ENCODE measurements around the gene GFER. TPM values are rescaled to one million over a fixed set of nuclear protein-coding genes. Genes with fewer than 3 reads are reported as not detected.

The GFER gene
- total and polyA plus RNA-seq, 2 donors (not counting 1 experiment from before 2014, with no cell fraction given), result 15.6 to 30.4 TPM

GRCh38 chr16:1981398-1981836 is 2.6 kb upstream of the GFER start, which contains the start of gene NOXO1:
Gene NOXO1, minus strand, starts transcription at chr16:1981469. Its CDS starts 290 bp downstream, at chr16:1981179.
- ChIA-PET POLR2A (interaction anchor here (0.6 to 3.5 kb wide), 4 partner anchors 10 to 169 kb away, joined by 3 to 15 read pairs (median 6); partner anchors contain the start of genes RPS2 and TBL3), CTCF (interaction anchor here (0.9 to 1.0 kb wide), 2 partner anchors 22 to 174 kb away, joined by 3 read pairs; no protein-coding TSS in a partner anchor)
- peak; percentile 56 for DNase-seq
- no peak for ATAC-seq (ENCODE audit: low read depth)
- H3K9ac ChIP-seq (ENCODE audit: low read length), result no peak within 1 kb of the TSS
- no peak within 1 kb of the TSS for H2AFZ ChIP-seq (ENCODE audit: insufficient read depth, low read depth, low read length, poor library complexity, severe bottlenecking)
- peaks cover 0 to 57% (median 19%) of the 10 kb centered on the region in 4 experiments for H3K27me3 ChIP-seq (replicated peaks in 1 of 4; ENCODE audit: control extremely low read depth in 1 of 4, control insufficient read depth in 3 of 4, insufficient read depth in 4 of 4, low read length in 3 of 4)
- H3K27ac ChIP-seq (ENCODE audit: low read length in 2 of 2), result no peak within 1 kb of the TSS
- no peaks in the 10 kb centered on the region for H3K79me2 ChIP-seq (ENCODE audit: control insufficient read depth, insufficient read depth, low read length)
- Mint-ChIP-seq H3K27ac (peak within 1 kb of the TSS; percentile 56), H3K4me3 (peak within 1 kb of the TSS; percentile 49), H3K27me3 (peaks cover 6% of the 10 kb centered on the region), H3K4me1 (peaks cover 22% of the 10 kb centered on the region), H3K9me3 (ENCODE audit: insufficient read depth) (no peaks in the 10 kb centered on the region)
- 48% methylated on average over 5 of the region's 6 CpGs for WGBS (ENCODE audit: insufficient coverage)
- peaks cover 0 to 4% (median 0%) of the 10 kb centered on the region in 3 donors for H3K9me3 ChIP-seq (ENCODE audit: control extremely low read depth in 1 of 3, control insufficient read depth in 2 of 3, insufficient read depth in 1 of 3, low read length in 2 of 3)
- peaks cover 16 to 35% of the 10 kb centered on the region in 2 donors for H3K4me1 ChIP-seq (ENCODE audit: control insufficient read depth in 2 of 2, insufficient read depth in 2 of 2, low read length in 2 of 2)
- H3K4me3 ChIP-seq (ENCODE audit: control extremely low read depth in 1 of 5, extremely low read depth in 1 of 5, insufficient read depth in 1 of 5, low read depth in 2 of 5, low read length in 4 of 5), result no peak within 1 kb of the TSS
- H4K20me1 ChIP-seq (ENCODE audit: control insufficient read depth, insufficient read depth, low read length, poor library complexity, severe bottlenecking), result peaks cover 9% of the 10 kb centered on the region
- intact Hi-C loops (cut with micrococcal nuclease), result no loop called here
- H3K4me2 ChIP-seq (replicated peaks; ENCODE audit: low read depth, low read length, poor library complexity, severe bottlenecking), result no peak within 1 kb of the TSS
- TF ChIP-seq CTCF (IDR thresholded peaks at IDR 0.05), result no peak
- TF ChIP-seq EZH2 (IDR thresholded peaks at IDR 0.05; ENCODE audit: borderline replicate concordance, insufficient read depth, low read depth, low read length, poor library complexity, severe bottlenecking), result no peak
- peaks cover 0 to 29% of the 10 kb centered on the region in 2 experiments for H3K36me3 ChIP-seq (replicated peaks in 1 of 2; ENCODE audit: control extremely low read depth in 1 of 2, control insufficient read depth in 1 of 2, extremely low read depth in 1 of 2, insufficient read depth in 2 of 2, low read length in 1 of 2)

DNA sequence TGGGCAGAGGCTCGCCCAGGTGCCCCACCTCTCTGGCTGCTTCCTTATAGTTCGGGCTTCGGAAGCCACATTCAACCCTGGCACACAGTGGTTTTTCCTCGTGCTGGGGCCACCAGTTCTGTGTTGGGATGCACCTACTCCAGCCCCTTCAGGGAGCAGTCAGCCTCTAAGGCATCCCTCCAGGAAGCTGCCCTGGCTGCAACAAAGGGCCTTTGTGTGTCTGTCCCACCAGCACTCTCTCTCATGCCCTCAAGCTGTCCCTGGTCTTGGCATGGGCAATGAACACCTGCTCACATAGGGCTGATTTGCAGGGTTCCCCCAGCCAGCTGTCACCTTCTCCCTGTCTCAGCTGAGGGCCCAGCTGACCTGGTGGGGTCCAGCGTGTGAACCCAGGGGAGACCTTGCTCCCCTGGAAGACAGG is 2.0 kb upstream of the GFER start:
- Histone ChIP-seq H3K4me1 (ENCODE audit: control insufficient read depth in 2 of 2, insufficient read depth in 2 of 2, low read length in 2 of 2) (peaks cover 16 to 35% of the 10 kb centered on the region in 2 donors), H3K4me3 (ENCODE audit: control extremely low read depth in 1 of 5, extremely low read depth in 1 of 5, insufficient read depth in 1 of 5, low read depth in 2 of 5, low read length in 4 of 5) (no peak overlapping the region), H3K4me2 (replicated peaks; ENCODE audit: low read depth, low read length, poor library complexity, severe bottlenecking) (no peak overlapping the region), H3K9me3 (ENCODE audit: control extremely low read depth in 1 of 3, control insufficient read depth in 2 of 3, insufficient read depth in 1 of 3, low read length in 2 of 3) (peaks cover 0 to 4% (median 0%) of the 10 kb centered on the region in 3 donors), H3K79me2 (ENCODE audit: control insufficient read depth, insufficient read depth, low read length) (no peaks in the 10 kb centered on the region), H3K27ac (ENCODE audit: low read length in 2 of 2) (no peak overlapping the region), H4K20me1 (ENCODE audit: control insufficient read depth, insufficient read depth, low read length, poor library complexity, severe bottlenecking) (peaks cover 3% of the 10 kb centered on the region), H3K9ac (ENCODE audit: low read length) (no peak overlapping the region), H3K36me3 (replicated peaks in 1 of 2; ENCODE audit: control extremely low read depth in 1 of 2, control insufficient read depth in 1 of 2, extremely low read depth in 1 of 2, insufficient read depth in 2 of 2, low read length in 1 of 2) (peaks cover 0 to 23% of the 10 kb centered on the region in 2 experiments), H2AFZ (ENCODE audit: insufficient read depth, low read depth, low read length, poor library complexity, severe bottlenecking) (no peak overlapping the region), H3K27me3 (replicated peaks in 1 of 4; ENCODE audit: control extremely low read depth in 1 of 4, control insufficient read depth in 3 of 4, insufficient read depth in 4 of 4, low read length in 3 of 4) (peaks cover 0 to 53% (median 19%) of the 10 kb centered on the region in 4 experiments)
- whole genome bisulfite sequencing (ENCODE audit: insufficient coverage), result 55% methylated on average over 4 of the region's 5 CpGs
- H3K27me3 Mint-ChIP-seq, result peaks cover 6% of the 10 kb centered on the region
- ChIA-PET POLR2A (interaction anchor here (0.6 to 3.5 kb wide), 5 partner anchors 10 to 168 kb away, joined by 3 to 15 read pairs (median 6); partner anchors contain the start of genes RPS2 and TBL3), CTCF (interaction anchor here (0.9 to 1.0 kb wide), 3 partner anchors 22 to 173 kb away, joined by 3 to 6 read pairs (median 3); no protein-coding TSS in a partner anchor)
- intact Hi-C loops (cut with micrococcal nuclease), result no loop called here
- DNase-seq (no peak), ATAC-seq (ENCODE audit: low read depth) (no peak)
- H3K4me1 Mint-ChIP-seq, result peaks cover 22% of the 10 kb centered on the region
- H3K4me3 Mint-ChIP-seq, result peak overlapping the region; percentile 49
- TF ChIP-seq EZH2 (IDR thresholded peaks at IDR 0.05; ENCODE audit: borderline replicate concordance, insufficient read depth, low read depth, low read length, poor library complexity, severe bottlenecking) (no peak), CTCF (IDR thresholded peaks at IDR 0.05) (no peak)
- H3K9me3 Mint-ChIP-seq (ENCODE audit: insufficient read depth), result no peaks in the 10 kb centered on the region
- peak overlapping the region; percentile 56 for H3K27ac Mint-ChIP-seq
